ENCODE results near the gene FBLN2.

Gene FBLN2

DNA sequence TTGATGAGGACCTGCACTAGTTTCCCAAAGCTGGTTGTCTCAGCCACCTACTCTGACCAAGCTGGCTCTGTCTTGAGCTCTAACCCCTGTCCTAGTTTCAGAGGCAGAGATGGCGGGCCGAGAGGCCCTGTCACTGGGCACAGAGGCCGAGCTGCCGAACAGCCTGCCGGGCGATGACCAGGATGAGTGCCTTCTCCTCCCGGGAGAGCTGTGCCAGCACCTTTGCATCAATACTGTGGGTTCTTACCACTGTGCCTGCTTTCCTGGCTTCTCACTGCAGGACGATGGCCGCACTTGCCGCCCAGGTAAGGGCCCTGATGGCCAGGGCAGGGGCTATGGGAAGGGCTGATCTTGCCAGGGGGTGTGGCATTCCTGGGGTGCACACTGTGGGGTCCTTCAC is 69.1 kb downstream of the FBLN2 start:
- TF ChIP-seq, protein P1, sequence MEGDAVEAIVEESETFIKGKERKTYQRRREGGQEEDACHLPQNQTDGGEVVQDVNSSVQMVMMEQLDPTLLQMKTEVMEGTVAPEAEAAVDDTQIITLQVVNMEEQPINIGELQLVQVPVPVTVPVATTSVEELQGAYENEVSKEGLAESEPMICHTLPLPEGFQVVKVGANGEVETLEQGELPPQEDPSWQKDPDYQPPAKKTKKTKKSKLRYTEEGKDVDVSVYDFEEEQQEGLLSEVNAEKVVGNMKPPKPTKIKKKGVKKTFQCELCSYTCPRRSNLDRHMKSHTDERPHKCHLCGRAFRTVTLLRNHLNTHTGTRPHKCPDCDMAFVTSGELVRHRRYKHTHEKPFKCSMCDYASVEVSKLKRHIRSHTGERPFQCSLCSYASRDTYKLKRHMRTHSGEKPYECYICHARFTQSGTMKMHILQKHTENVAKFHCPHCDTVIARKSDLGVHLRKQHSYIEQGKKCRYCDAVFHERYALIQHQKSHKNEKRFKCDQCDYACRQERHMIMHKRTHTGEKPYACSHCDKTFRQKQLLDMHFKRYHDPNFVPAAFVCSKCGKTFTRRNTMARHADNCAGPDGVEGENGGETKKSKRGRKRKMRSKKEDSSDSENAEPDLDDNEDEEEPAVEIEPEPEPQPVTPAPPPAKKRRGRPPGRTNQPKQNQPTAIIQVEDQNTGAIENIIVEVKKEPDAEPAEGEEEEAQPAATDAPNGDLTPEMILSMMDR (conservative IDR thresholded peaks at IDR 0.05), result no peak
- no peak for TF ChIP-seq ZFX (IDR thresholded peaks at IDR 0.05)
- no peak overlapping the region for H3K27ac ChIP-seq

DNA sequence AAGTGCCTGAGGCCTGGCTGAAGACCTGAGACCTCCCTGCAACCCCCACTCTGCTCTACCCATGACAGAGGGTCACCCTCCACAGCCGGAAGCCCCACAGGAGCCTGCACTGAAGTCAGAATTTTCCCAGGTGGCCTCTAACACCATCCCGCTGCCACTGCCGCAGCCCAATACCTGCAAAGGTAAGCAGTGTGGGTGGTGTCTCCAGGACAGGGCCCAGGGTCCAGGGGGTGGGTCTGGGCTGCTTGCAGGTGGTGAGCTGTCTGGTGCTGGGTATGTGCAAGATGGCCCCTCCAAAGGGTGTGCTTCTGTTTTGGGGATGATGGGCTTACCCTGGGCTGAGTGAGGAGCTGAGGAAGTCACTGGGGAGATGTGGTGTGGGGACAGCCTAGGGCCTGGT is 69.9 kb downstream of the FBLN2 start:
- no peak for TF ChIP-seq ZFX (IDR thresholded peaks at IDR 0.05)
- TF ChIP-seq, protein P1 (conservative IDR thresholded peaks at IDR 0.05), result no peak
- H3K27ac ChIP-seq, result no peak overlapping the region

- no peak overlapping the region for H3K27ac ChIP-seq
- TF ChIP-seq, protein P1 (conservative IDR thresholded peaks at IDR 0.05), result no peak
- no peak for TF ChIP-seq ZFX (IDR thresholded peaks at IDR 0.05)
Measured at GRCh38 chr3:13619661-13620230, 70.8 kb downstream of the FBLN2 start.

GRCh38 chr3:13620281-13620680 is 71.4 kb downstream of the FBLN2 start:
- no peak overlapping the region for H3K27ac ChIP-seq
- TF ChIP-seq ZFX (IDR thresholded peaks at IDR 0.05), result no peak
- TF ChIP-seq, protein P1 (conservative IDR thresholded peaks at IDR 0.05), result no peak

DNA sequence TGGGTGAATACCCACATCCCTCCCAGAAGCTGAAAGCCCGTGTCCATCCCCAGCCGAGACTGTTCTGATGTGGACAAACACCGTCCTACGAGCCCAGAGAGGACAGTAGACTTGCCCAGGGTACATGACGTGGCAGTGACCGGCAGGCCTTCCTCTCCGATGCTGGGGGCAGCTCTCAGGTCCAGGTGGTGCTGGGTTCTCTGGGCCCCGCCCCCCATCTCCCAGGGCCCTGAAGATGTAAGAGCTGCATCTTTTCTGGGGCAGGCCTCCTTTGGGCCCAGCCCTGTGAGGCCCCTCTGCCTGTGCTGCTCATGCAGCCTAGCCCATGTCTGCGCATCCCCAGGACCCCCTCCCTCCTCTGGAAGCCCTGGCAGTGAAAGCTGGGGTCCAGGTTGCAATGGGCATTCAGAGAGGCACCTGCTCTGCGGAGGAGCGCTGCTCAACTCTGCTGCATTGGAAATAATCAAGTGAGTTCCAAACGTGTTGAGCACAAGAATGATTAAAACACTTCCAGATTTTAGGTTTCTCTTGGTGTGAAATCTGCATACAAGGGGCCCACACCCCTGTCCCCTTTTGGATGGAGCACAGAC is 71.9 kb downstream of the FBLN2 start:
- TF ChIP-seq, protein P1 (conservative IDR thresholded peaks at IDR 0.05), result no peak
- no peak for TF ChIP-seq ZFX (IDR thresholded peaks at IDR 0.05)
- no peak overlapping the region for H3K27ac ChIP-seq

GRCh38 chr3:13621381-13622221 is 72.7 kb downstream of the FBLN2 start:
- no peak overlapping the region for H3K27ac ChIP-seq
- no peak for TF ChIP-seq ZFX (IDR thresholded peaks at IDR 0.05)

DNA sequence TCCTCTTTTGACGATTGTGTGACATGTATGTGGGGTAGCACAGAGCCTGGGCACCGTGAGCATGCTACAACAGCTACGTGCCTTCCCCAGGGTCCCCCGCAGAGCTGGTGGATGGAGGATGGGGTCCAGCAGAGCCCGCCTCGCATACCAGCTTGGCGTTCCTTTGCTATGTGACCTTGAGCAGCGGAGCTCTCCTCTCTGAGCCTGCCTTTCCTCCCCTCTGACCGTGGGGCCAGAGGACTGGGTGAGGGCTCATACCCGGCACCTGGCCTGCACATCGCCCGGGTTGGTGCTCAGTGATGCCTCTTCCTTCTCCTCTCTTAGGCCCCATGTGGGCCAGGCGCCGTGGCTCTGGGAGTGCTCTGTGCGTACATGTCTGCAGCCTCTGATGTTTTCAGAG is 73.4 kb downstream of the FBLN2 start:
- TF ChIP-seq ZFX (IDR thresholded peaks at IDR 0.05), result no peak
- TF ChIP-seq, protein P1 (conservative IDR thresholded peaks at IDR 0.05), result no peak
- no peak overlapping the region for H3K27ac ChIP-seq
